Measurements from ENCODE around the gene TLR5.

The TLR5 gene

DNA sequence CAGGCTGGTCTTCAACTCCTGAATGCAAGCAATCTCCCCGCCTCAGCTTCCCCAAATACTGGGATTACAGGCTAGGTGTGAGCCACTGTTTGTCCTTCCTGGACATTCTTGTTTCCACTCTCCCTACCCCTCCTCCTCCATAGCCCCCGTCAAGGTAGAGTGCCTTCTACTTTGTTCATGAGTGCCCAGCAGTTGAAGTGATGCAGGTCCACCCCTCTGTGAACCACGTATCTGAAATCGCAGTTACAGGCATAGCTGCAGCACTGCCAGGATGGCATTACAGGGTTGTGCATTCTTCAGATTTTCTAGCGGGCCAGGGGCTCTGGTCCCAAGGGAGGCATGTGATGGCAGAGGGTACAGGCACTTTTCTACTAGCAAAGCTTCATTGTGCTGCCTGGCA is 7.4 kb upstream of the TLR5 start:
- DNase-seq (ENCODE audit: low read depth): no peak

DNA sequence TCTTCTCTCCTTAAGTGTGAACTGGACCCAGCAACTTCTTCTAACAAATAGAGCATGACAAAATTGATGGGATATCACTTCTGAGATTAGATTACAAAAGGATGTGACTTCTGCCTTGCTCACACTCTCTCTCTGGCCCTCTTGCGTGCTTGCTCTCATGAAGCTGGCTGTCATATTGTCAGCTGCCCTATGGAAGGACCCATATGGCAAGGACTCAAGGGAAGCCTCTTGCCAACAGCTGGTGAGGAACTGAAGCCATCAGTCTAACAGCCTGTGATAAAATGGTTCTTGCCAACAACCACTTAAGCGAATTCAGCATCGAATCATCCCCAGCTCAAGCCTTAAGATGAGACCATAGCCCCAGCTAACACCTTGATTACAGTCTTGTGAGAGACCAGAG is 4.8 kb upstream of the TLR5 start:
- no peak for DNase-seq (ENCODE audit: low read depth)

DNA sequence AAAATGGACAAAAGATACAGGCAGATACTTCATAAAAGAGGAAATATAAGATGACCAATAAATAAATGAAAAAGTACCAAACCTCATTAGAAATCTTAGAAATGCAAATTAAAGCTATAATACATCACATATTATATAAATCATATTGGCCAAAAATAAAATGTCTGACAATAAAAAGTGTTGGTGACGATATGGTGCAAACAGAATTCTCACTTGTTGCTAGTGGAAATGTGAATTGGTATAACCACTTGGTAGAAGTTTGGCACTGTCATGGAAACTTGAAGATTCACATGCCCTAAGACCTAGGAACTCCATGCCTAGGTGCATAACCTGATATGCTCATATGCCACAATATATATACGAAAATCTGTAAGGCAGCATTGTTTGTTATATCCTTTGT is 4.4 kb upstream of the TLR5 start:
- no peak for DNase-seq (ENCODE audit: low read depth)

DNA sequence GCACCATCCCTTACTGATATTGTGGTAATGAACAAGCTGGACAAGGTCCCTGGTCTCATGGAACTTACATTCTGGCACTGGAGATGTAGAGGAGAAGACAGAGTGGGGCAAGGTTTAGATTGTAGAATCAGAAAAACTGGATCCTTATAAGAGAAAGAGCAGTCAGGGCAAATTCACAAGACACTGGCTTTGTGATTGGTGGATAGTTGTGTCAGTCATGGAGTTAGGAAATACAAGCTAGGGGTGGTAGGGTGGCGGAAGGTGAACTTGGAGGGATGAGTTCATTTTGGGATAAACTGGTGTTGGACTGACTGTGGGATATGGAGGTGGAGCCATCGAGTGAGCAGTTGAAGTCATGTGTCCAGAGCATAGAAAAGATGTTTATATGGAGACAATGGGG is 3.7 kb upstream of the TLR5 start:
- DNase-seq (ENCODE audit: low read depth): no peak

DNA sequence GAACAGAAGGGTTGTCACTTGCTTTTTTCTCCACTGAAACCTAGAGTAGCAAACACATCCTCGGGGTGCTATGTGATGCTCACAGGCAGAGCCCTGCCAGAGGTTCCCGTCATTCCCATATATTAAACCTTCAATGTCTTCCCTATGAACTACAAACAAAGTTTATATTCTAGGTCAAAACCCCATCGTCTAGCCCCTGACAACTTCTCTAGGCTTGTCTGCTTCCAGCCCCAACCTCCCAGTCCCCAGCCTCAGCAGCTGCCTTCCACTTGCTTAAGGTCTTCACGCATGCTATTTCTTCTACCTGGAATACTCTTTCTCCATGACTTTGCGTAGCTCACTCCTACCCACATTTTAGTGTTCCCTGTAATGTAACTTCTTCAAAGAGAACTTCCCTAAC is 1.9 kb upstream of the TLR5 start:
- no peak for DNase-seq (ENCODE audit: low read depth)

DNA sequence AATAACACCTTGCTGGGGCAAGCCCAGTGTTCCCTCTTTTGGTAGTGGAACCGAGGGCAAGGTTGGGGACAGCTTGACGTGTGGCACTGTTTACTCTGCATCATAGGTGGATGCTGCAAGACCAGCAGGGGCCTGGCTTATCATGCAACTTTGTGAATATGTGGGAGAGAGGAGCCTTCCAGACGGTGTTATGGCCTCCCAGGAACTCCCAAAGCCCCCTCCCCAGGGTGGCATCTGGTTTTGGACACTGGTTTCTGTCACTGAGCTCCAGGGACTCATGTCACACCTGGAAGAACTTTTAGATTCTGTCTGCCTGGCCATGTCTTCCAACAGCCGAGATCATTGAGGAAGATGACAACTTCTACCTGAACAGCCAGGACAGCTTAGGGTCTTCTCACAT is 1.4 kb upstream of the TLR5 start:
- no peak for DNase-seq (ENCODE audit: low read depth)

DNA sequence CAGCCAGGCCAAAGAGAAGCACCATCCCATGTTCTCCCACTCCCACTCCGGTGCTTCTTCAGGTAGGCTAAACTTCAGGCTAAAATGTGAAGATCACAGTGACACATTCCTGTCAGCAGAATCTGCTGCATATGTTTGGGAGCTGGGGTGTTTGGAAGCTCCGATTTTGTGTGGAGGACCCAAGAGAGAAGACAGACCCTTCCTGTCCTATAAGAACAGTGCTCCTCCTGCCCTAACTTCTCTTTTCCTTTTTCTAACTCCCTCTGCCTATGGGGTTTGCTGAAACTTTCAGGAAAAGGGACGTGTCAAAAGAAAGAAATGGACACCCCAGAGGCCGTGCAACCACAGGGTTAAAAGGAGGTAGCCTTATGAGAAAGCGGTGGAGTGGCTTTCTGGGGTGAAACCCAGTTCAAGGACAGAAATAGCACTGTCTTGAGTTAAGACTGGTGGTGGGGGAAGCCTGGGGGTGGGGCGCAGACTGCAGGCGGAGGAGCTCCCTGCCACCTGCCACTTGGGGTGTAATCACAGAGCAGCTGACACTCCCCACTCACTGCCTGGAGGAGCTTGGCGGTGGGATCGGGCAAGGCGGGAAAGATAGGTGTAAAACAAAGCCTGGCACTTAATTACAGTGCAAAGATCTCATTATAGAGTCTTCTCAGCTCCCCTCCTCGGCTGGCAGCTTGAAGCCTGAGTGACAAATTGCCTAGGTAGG is 645 bp upstream of the TLR5 start:
- no peak for DNase-seq (ENCODE audit: low read depth)

DNA sequence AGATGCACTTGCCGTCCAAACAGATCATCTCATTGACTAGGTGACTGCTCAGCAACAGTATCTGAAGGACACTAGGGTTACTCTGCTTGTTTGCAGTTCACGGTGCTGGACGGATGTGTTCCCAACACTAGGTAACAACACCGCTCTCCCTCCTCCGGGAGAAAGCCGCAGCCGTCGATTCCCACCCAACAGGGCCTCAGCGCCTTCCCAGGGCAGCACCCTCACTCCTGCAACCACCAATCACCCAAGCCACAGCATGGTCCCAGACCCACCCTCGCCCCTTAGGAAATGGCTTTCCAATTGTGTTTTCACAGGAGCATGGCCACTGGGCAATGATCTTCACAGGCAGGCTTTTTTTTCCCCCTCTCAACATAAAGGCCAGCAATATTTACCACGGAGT is 779 bp downstream of the TLR5 start:
- no peak for DNase-seq (ENCODE audit: low read depth)

DNA sequence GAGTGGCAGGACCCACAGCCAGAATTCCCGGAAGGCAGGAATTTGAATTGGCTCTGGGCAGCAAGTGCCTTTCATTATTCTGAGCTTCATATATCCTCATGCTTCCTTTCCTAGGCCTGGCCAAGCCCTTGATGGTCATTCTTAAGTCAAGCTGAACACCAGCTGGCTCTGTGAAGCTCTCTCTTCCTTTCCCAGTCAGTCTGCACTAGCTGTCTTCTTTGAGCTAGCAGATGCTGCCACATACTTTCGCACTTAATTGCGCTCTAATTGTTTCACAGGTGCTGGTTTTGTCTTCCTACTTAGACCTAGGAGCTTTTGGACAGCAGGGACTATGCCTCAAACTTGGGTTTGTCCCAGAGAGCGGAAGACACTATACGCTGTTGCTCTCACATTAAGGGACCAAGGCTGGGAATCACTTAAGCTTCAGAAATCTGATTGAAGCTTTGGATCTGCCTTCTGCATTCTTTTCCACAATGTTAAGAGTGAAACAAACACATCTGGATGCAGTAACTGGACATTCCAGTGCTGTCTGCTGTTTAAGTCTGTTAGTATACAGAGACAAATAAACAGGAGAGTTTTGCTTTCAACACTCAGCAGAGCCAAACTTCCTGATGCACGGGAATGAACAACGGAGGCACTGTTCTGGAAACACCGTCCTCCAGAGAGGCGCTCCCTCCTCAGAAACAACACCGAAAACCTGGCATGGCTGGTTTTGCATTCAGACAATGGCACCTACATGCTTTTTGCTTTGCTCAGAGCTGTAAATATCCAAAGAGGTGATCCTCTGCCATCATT is 2.2 kb downstream of the TLR5 start:
- no peak for DNase-seq (ENCODE audit: low read depth)

DNA sequence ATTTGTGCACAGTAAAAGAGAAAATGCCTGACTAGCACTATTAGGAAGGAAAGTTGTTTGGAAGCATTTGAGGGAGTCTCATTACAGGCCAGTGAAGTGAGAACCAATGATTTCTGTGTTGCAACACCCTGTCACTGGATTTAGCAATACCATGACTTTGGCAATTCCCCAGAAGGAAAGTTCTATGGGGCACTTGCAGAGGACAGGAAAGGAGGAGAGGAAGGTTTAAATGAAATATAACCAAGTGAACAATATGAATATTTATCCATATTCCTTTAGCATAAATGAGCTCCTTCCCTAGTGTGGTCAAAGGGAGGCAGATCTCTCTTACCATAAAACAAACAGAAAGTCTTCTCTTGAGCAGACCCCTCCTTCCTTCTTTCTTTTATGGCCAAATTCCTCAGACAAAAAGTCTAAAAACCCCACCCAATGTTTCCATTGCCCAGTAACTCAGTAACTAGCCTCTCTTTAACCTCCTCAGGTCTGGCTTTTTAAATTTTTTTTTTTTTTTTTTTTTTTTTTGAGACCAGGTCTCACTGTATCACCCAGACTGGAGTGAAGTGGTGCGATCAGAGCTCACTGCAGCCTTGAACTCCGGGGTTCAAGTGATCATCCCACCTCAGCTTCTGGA is 5.5 kb downstream of the TLR5 start:
- no peak for DNase-seq (ENCODE audit: low read depth)

DNA sequence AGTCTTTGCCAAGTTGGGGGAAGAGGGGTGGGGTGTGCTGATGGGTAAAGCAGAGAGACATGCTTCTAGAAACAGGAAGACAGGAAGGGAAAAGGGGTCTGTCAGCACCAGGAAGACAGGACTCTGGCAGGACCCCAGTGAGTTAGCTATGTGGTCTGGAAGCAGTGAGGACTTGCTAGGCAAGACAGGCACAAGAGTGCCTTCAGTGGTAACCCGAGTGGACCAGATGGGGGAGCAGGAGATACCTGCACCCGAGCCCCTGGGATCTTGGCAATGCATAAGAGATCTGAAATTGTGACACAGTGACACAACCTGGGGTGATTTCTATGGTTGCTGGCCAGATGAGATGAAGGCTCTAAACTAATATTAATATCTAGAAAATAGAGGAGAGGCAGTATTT is 7.0 kb downstream of the TLR5 start:
- DNase-seq (ENCODE audit: low read depth): no peak

DNA sequence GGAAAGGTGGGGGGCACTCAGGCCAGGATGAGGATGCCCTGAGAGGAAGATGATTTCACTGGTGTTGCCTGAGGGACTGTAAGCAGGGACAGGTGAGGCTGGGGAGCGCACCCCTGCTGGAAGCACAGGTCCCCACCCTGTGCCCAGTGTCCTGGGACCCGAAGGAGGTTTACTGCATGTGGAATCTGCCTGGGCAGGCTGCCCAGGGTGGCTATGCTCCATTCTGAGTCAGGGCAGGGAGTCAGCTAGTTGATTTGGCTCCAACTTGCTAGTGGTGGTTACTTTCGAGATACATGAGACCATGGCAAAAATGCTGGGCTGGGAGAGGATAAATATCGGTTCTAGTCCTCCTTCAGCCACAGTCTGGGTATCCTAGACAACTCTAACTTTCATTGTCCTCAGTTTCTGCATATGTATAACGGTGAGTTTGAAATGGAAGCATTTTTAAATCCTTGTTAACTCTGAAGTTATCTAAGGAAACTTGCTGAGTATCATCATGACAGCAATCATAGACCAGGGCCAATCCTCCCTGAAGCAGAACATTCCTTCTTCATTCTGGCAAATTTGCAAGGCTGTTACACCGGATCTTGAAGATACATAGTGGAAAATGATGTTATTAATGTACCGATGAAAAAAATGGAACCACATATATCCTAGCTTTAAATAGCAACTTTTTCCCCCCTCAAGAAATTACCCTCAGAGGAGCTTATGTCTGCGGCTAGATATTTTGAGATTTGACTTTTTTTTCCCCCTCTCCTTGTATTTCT is 7.7 kb downstream of the TLR5 start:
- DNase-seq (ENCODE audit: low read depth): no peak

DNA sequence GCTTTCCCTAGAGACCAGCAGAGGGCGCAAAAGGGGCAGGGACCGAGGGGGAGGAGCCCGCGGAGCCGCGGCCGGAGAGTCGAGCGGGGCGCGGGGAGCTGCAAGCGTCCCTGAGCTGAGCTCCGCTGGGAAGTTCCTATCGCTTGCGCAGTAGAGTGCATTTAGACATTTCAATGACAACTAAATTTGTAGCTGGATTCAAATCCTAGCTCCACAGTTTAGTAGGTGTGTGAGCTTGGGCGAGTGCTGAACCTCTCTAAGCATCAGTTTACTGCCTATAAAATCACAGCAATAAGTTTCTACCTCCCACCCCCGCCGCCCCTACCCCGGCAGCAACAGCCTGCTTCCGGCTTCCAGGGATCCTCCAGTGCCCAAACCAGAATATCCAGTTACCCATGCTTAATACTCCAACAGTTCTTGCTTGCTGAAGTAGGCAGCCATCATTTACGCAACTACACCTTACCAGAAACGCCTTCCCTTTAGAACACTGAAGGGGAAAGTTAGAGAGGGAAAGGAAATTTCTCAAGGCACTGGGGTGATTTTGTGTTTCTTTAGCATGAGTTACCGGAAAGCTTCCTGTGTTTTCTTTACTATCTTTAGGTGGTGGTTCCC is 9.1 kb downstream of the TLR5 start:
- DNase-seq (ENCODE audit: low read depth): peak; percentile 63

DNA sequence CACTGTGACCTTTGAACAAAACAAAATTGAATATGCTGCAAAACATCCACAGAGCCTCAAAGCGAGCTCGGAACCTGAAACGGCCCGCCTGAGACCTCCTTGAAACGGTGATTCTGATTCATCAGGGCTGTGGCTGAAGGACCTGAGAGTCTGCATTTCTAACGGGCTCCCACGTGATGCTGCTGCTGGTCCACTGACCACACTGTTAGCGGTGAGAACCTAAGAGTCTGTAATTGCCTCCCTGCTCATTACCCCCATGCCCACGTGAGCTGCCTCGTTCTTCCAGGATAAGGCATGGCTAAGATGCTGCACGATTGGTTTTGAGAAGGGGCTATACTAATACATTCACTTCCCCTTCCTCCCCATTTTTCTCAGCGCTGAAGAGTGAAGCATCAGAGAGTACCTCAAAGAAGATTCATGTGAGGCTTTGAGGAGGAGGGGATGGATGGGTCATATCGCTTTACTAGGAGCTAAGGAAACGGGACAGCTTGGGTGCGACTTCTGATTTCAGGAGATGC is 9.7 kb downstream of the TLR5 start:
- DNase-seq (ENCODE audit: low read depth): no peak

DNA sequence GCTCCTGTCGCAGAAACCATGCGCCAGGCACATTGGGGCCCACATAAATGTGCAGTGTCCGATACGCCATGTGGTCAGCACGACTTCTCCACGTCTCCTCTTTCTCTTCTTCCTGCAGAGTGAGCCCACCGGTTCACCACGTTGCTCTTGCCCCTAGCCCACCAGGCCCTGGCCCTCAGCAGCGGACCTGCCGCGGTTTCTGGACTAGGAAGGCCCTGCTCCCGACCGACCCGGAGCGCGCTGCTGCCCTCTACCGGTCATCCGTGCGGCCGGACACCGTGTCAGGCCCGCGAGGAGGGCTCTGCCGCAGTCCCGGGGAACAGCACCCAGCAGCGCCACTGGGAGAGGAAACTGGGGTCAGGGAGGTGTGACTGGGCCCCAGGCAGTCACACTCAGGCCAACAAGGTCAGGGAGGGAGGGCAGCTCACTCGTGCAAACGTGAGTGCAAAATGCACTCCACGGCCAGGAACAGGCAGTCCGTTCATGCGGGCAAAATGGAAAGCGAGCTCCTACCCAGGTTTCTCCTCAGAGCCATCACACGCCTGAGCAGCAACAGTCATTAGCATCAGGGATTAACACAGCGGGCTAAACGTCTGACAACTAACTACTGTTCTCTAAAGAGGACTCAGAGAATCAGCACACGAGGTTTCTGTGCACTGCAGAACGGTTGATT is 13.7 kb downstream of the TLR5 start:
- peak; percentile 50 for DNase-seq (ENCODE audit: low read depth)

DNA sequence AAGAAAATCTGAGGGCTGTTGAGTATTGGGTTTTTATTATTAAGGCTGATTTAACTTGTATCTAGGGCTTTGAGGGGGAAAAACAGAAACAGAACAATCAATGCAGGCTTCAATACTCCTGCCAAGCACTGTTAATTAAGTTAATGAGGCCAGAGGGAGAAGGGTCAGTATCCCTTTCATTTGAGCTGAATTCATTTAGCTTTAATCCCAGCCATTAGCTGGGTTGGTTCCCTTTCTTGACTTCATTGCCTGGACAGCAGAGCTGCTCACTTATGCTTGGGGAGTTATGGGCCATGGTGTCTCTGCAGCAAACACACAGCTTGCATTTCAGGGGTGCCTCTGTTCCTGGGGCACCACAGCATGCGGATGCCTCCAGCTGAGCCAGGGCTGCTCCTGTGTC is 16.3 kb downstream of the TLR5 start:
- DNase-seq (ENCODE audit: low read depth): no peak

DNA sequence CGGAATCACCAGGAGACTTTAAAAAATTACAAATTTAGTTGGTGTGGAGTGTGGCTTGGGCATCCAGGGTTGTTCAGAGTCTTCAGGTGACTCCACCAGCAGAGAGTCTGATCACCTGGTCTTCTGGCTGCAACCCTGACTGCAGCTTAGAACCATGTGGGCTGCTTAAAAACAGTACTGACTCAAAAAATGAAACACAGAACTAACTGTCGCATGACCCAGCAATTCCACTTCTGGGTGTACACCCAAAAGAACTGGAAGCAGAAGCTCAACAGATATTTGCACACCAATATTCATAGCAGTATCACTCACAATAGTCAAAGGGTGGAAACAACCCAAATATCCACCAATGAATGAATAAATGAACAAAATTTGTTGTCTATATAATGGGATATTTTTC is 17.3 kb downstream of the TLR5 start:
- DNase-seq (ENCODE audit: low read depth): no peak

DNA sequence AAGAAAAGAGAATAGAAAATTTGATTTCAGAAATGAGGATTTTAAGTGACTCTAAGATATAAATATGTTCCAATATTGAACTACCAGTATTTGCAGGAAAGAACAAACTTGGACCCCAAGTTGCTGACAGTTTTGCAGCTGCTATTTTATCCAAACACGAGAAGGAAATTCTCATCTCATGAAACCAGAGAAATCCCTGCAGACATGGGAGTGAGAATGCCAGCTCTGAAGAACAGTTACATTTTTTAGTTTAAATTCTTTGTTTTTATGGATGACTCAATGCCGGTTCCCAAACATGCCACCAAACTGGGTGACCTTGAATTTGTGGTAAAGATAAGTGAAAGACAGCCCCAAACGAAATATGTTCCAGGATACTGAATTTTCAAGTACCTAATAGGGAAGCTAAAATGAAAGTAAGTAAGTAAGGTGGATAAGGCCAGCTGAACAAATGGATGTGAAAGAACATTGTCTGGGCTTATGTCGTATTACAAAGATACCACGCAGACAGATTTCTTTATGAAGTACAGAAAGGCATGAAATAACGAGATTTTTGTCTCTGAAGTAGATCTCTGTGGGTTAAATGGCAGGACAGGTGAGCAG is 19.9 kb downstream of the TLR5 start:
- DNase-seq (ENCODE audit: low read depth): no peak

DNA sequence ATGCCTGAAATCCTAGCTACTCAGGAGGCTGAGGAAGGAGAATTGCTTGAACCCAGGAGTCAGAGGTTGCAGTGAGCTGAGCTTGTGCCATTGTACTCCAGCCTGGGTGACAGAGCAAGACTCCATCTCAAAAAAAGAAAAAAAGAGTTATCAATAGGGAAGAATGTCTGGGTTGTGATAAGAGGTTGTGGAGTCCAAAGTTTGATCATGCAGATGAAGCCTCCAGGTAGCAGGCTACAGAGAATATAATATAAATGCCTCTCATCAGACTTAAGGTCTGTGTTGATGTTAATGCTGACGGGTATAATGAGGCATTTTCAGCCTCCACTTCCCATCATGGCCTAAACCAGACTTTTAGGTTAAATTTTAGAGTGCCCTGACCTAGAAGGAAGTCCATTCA is 24.6 kb downstream of the TLR5 start:
- DNase-seq (ENCODE audit: low read depth): no peak

DNA sequence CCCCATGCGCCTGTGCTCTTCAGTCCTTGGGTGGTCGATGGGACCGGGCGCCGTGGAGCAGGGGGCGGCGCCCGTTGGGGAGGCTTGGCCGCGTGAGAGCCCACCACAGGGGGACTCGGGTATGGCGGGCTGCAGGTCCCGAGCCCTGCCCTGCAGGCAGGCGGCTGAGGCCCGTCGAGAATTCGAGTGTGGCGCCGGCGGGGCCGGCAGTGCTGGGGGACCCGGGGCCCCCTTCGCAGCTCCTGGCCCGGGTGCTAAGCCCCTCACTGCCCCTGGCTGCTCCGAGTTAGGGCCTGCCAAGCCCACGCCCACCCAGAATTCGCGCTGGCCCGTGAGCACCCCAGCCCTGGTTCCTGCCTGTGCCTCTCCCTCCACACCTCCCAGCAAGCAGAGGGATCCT is 26.1 kb downstream of the TLR5 start:
- DNase-seq (ENCODE audit: low read depth): no peak

DNA sequence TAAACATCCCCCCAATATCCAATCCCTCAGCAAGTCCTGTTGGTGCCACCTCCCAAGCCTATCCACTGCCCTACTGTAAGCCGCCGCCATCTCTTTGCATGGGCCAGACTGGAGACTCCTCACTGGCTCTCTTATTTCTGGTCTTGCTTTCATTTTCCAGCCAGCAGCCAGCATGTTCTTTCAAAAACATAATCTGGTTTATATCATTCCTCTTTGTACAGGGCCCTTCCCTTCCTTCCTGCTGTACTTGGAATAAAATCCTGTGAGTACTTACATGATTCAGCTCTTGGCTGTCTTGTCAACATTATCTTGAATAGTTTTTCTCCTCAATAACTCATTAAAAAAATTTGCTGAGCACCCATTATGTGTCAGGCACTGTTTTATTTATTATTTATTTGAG is 28.2 kb downstream of the TLR5 start:
- no peak for DNase-seq (ENCODE audit: low read depth)

Data from activated gamma-delta T cell treated with anti-CD3 and anti-CD28 coated beads, Interleukin-2, amount 50 U/mL, for 16 hours (primary cell).